ENCODE results near the gene ETHE1.
"Not testable (repeated sequence)": the region's sequence is repeated elsewhere in the genome, so short reads cannot be mapped to it uniquely, and the experiment has no call there.

The ETHE1 gene

GRCh38 chr19:43551399-43552197 is 24.6 kb upstream of the ETHE1 start:
- DNase-seq (ENCODE audit: low spot score): no peak

- no peak for DNase-seq (ENCODE audit: low spot score)
Observed at GRCh38 chr19:43548706-43549105, 21.7 kb upstream of the ETHE1 start.

DNA sequence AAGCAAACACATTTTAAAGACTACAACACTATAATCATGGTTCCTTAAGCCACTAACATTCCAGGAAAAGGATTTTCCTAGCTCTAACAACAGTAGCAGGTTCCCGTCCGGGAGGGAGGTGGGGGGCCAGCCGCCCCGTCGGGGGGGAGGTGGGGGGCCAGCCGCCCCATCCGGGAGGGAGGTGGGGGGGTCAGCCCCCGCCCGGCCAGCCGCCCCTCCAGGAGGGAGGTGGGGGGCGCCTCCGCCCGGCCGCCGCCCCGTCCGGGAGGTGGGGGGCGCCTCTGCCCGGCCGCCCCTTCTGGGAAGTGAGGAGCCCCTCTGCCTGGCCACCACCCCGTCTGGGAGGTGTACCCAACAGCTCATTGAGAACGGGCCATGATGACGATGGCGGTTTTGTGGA is 20.9 kb upstream of the ETHE1 start:
- not testable (repeated sequence) for DNase-seq (ENCODE audit: low spot score)

DNA sequence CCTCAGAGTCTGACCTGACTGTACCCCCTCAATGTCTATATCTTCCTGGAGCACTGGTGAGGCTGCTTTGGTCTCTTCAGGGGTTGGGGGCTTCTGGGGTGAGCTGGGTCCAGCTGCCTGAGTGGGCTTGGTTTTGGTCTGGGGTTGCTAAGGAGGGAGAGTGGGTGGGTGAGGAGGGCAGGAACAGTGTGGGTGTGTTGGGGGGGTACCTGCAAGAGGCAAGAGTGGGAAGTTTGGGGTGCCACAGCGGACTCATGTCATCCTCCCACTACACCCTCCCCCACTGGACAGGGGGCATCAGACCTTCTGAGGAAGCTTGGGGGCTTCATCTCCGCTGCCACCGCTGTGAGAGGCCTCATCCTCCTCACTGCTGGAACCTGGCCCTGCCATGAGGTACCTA is 19.6 kb upstream of the ETHE1 start:
- no peak for DNase-seq (ENCODE audit: low spot score)

DNA sequence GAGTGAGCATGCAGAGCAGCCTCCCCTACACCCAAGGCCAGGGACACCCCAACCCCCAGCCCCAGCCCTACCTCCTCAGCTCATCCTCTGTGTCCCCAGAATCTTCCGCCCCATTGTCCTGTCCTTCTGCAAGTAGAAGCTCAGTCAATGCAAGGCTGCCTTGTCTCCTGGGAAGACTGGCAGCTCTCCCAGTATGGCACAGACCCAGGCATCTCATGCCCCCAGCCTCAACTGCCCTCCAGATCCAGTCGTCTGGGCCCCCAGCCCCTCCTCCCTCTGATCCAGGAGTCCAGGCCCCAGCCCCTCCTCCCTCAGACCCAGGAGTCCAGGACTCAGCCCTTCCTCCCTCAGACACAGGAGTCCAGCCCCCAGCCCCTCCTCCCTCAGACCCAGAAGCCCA is 19.0 kb upstream of the ETHE1 start:
- no peak for DNase-seq (ENCODE audit: low spot score)

DNA sequence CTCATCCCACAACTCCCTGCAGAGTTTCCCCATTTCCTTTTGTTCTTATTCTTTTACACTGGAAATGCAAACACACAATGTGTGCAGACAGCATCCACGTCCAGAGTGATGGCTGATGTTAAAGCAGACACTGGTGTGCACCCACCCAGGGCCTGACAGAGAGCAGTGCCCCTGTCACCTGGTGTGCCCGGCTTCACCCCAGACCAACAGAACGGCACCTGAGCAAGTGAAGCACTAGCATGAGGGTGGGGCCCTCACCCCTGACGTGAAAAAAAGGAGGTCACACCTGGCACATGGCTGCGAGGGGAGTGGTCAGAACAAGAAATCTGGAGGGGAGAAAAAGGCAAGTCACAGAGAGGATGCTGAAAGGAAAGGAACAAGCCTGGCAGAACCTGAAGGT is 18.3 kb upstream of the ETHE1 start:
- DNase-seq (ENCODE audit: low spot score): no peak

DNA sequence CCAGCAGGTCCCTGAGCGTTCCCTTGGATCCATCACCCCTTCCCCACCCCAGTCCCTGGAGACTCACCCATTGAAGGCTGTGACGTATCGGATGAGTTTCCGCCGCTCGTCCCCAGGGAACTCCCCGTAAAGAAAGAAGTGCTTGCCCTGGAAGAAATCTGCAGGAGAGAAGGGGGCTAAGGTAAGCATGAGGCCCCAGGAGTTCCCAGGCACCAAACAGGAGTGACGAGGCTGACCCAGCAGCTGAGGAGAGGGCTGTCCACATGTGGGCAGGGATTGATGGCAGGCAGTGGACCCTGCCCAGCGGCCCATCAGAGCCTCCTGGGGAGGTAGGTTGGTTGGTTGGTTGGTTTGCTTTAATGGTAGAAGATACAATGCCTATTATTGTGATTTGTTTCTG is 17.1 kb upstream of the ETHE1 start:
- no peak for DNase-seq (ENCODE audit: low spot score)

- no peak for DNase-seq (ENCODE audit: low spot score)
Observed at GRCh38 chr19:43541920-43542650, 15.1 kb upstream of the ETHE1 start.

- DNase-seq (ENCODE audit: low spot score): no peak
Observed at GRCh38 chr19:43540381-43540780, 13.4 kb upstream of the ETHE1 start.

- no peak for DNase-seq (ENCODE audit: low spot score)
Observed at GRCh38 chr19:43538922-43539321, 11.9 kb upstream of the ETHE1 start.

- DNase-seq (ENCODE audit: low spot score): no peak
Observed at GRCh38 chr19:43534816-43535761, 8.1 kb upstream of the ETHE1 start.

- DNase-seq (ENCODE audit: low spot score): no peak
Observed at GRCh38 chr19:43534305-43534815, 7.4 kb upstream of the ETHE1 start.

DNA sequence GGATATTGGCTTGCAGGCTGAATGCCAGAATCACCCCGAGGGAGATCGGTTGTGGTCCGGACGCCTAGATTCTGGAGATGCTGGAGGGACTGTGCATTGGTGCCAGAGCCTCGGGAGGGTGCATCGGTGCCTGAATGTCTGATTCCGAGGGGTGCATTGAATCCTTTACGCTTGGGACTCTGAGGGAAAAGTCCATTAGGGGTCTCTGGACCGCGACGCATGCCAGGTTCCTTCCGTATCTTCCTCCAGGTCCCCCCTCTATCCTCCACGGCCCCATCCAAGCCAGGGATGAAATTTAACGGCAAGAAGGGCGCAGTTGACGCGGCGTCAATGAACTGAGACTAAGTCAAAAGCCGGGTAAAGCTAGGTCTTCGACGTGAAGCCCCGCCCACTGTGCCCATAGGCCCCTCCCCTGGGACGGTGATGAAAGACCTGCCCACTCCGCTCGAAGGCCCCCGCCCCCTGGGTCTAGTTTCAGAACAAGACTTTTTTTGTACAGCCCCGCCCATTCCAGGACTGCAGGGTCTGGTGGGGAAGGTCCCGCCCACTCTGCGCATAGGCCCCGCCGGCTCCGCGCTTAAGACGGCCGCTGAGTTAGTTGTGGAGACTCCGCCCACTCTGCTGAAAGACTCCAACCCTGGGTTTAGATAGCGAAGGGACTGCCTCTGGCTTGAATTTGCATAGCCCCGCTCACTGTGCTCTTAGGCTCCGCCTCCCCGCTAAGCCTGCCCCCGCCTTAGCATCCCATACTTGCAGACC is 6.7 kb upstream of the ETHE1 start:
- DNase-seq (ENCODE audit: low spot score): peak; percentile 97

DNA sequence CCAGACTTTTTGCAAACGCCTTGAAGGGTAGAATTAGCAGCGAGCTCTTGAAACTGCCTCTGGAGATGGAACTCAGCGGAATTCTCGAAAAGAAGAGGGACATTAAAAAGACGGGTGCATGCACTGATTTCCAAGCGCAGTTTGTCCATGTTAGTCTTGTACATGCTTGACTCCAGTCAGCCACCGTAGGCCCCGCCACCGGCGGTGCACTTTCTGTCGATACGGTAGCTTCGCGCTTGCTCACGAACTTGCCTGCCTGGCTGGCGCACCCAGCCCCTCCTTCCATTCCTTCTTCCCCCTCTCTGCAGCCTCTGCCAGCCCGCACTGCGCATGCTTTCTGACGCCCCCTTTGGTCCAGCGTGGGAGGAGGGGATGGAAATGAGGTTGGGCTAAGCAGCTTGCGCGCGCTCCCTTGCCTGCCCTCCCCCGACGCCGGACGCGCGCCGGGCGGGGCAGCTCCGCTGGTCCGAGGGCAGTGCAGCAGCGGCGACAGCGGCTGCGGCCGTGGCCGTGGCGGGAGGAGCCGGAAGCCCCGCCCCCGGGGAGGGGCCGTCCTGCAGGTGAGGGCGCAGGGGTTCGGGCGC is 6.1 kb upstream of the ETHE1 start, which contains the start of gene ZNF575:
Gene ZNF575 (plus strand): TSS at position 227 of the 584 bp plus-strand sequence. CDS start 1,235 bp downstream, outside the sequence.
- DNase-seq (ENCODE audit: low spot score): peak; percentile 85

DNA sequence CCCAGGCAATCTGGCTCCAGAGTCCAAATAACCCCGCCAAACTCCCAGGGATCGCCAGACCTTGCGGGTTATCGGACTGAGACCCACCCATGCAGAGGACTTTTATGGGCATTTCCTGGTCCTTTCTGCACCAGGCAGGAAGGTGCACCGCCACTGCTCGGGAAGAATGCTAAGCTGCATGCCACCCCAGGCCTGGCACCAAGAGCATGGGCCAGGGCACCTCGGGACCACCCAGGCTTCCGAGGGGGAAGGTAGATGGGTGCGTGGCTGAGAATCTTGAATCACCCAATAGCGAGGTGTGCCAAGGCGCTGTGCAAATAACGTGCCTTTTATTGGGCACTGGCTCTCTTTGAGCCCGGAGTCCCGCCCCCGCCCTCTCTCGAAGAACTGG is 5.6 kb upstream of the ETHE1 start:
- DNase-seq (ENCODE audit: low spot score): peak; percentile 57

- no peak for DNase-seq (ENCODE audit: low spot score)
Observed at GRCh38 chr19:43527860-43528622, 1.0 kb upstream of the ETHE1 start.

DNA sequence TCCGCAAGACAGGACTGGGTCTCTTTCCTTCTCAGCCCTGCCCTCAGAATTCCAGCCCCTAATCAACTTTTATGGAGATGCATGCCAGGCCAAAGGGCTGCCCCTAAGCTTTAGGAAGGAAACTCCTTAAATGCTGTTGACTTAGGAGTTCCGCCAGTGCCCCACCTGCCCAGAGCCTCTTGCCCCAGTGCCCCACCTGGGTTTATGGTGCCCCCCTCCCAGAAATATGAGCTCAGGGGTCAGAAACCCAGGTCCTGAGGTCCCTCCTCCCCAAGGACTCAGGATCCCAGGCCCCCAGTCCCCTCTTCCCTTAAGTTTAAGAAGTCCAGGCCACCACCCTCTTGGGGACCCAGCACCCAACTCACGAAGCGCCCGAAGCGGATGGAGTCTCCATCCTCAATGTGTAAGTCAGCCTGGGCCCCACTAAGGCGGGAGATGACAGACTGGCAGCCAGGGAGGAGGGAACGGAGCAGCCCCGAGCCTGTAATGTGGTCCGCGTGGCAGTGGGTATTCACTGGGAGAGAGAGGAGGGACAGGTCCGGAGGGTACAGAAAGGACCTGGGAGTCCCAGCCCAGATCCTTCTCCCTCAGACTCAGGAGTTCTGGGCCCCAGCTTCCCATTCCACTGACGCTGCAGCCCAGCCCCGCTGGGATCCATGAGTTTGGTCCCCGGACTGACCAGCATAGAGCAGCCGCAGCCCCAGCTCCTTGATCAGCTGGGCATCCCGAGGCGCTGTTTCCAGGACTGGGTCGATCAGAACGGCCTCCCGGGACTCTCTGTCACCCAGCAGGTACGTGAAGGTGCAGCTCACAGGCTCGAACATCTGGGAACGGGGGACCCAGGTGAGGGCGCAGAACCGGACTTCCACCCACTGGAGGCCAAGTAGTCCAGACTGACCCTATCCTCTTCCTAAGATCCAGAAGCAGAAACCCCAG is 897 bp downstream of the ETHE1 start:
- DNase-seq (ENCODE audit: low spot score): no peak

GRCh38 chr19:43524922-43525835 is 1.8 kb downstream of the ETHE1 start:
- DNase-seq (ENCODE audit: low spot score): peak; percentile 46

Data from activated CD4-positive, alpha-beta T cell treated with anti-CD3 and anti-CD28 coated beads, Interleukin-2, Interleukin-4, amounts not matched to agents 100 ng/mL and 50 ng/mL, durations not matched to agents 16 hours and 8 hours (primary cell).